ENCODE data around the gene BICC1.

The BICC1 gene

GRCh38 chr10:58608826-58609531 is 96.3 kb downstream of the BICC1 start:
- DNase-seq, result no peak

DNA sequence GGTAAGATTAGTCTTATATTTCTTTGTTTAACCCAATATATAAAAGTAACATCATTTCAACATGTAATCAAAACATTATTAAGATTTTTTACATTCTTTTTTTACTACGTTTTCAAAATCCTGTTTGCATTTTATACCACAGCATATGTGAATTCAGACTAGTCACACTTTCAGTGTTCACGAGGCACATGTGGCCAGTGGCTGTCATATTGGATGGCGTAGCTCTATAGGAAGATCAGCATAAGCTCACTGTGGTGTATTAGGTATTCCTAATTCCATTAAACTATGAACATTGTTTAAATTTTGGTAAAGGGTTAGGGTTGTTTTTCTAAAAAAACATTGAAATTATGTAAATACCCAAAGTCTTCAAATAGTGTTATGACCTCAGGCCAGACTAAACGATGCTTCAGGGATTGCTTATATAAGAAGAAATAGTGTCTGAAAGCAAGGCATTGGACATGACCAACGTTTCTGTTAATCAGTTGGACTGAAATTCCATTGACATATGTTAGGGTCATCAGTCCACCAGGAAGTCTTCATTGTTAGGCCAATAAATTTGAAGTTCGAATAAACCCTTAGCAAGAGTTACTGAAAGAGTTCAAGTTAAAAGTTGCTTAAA is 97.0 kb downstream of the BICC1 start:
- no peak for DNase-seq

- no peak for DNase-seq
Measured at GRCh38 chr10:58615237-58615935, 102.7 kb downstream of the BICC1 start.

- DNase-seq, result no peak
Measured at GRCh38 chr10:58618158-58618676, 105.5 kb downstream of the BICC1 start.

DNA sequence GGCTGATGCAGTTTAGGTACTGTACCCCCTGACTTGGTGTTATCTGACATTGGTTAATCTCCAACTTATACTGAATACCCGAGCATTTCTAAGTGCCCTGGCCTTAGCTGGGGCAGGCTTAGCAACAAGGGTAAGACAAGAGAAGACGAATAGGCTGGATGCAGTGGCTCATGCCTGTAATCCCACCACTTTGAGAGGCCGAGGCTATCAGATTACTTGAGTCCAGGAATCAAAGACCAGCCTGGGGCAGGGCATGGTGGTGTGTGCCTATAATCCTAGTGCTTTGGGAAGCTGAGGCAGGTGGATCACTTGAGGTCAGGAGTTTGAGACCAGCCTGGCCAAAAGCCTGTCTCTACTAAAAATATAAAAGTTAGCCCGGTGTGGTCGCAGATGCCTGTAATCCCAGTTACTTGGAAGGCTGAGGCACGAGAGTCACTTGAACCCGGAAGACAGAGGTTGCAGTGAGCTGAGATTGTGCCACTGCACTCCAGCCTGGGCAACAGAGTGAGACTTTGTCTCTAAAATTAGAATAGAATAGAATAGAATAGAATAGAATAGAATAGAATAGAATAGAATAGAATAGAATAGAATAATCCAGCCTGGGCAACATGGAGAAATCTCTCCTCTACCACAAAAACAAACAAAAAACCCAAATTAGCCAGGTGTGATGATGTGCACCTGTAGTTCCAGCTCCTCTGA is 108.9 kb downstream of the BICC1 start:
- no peak for DNase-seq

DNA sequence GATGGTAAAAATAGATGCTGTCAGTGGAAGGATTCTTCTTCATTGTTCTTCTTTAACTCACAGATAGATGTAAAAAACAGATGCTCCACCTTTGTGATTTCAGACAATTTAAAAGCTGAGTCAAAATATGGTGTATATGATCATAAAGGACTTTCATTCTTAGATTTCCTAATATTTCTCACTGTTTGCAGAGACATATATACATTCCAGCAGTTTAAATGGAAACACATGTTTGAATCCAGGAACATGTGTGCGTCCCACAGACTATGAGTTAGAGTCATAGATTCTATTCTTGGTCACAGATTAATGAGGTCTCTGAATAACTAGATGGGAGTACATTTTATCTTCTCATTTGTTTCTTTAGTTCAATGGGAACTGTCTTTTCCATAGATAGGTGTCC is 109.6 kb downstream of the BICC1 start:
- DNase-seq, result no peak

DNA sequence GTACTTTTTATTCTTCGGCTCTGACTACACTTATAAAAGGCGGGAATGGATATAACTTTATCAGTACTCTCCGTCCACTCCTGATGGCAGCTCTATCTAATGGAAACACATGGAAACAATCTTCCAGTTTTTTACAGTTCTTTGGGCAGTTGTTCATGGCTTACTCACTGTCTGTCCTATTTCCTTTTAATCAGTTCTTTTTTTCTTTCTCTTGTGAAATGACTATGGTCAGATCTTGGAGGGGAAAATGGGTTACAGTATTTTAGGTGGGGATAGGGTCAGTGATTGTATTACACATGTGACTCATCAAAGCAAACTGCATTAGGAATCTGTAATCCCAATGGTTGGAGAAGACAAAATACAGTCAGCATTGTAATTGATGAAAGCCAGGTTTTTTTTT is 112.4 kb downstream of the BICC1 start:
- no peak for DNase-seq

- peak; percentile 8 for DNase-seq
Measured at GRCh38 chr10:58627392-58627791, 114.7 kb downstream of the BICC1 start.

DNA sequence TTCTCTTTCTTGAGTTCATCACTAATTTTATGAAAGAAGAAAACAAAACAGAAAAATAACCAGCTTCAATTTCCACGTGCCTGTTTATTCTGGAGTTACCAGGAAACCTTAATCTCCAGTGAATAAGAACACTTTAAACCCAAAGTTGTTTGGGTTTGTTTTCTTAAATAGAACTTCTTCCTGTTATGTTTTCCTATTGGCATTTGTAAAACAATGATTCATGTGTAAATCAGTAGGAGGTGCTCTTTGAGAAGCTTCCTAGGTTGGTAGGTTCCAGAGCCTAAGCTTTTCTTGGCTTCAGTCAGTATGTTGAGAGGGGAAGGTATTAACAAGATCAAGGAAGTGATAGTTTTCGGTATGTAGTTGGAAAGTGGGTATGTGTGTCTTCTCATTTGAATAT is 119.0 kb downstream of the BICC1 start:
- DNase-seq, result no peak

DNA sequence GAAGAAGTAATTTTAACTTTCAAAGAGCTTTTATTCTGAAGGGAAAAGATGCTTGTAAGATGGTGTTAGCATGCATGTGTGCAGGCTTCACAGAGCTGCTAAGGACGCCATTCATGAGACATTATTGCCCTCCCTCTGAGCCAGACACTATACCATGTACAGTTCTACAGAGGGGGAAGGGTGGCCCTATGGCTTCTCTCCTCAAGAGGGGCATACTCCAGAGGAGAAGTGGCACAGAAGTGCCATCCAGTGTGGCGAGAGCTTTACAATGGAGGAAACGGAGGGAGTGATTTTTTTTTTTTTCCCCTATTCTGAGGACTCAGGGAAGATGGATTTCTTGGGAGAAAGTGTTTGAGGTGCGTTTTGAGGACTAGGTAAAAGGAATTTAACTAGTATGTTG is 119.5 kb downstream of the BICC1 start:
- no peak for DNase-seq

- no peak for DNase-seq
Measured at GRCh38 chr10:58637352-58637751, 124.7 kb downstream of the BICC1 start.

DNA sequence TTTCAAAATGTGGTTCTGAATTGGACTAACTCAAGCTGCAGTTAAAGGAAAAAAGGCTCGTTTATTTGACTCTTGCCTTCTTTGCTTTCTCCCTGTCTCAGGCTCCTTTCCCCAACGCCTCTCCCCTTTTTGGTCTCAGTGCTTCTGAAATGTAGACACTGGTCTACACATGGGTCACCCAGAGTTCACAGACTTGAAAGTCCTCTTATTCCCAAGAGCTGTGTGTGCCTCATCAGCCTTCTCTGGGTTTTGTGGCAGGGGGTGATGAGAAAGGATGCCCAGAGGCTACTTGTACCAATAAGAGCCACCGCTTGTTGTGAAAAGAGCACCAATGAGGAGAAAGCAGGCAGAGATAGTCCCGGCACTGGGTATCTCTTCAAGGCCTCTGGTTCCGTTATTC is 125.7 kb downstream of the BICC1 start:
- DNase-seq, result no peak

GRCh38 chr10:58641095-58641531 is 128.4 kb downstream of the BICC1 start:
- DNase-seq, result peak; percentile 20

DNA sequence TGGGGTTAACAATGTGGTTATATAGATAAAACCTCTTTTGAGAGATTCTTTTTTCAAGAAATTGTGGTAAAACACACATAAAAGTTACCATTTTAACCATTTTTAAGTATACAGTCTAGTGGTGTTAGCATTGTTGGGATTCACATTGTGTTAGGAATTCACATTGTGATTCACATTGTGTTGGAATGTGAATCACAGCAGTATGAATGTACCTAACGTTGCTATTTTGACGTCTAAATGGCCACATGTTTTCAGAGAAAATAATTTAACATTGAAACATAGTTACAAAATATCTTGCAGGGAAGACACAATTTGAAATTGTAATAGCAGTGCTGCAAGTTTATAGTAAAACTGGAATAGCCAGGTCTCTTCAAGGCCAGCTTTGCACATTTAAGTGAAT is 129.0 kb downstream of the BICC1 start:
- DNase-seq, result no peak

DNA sequence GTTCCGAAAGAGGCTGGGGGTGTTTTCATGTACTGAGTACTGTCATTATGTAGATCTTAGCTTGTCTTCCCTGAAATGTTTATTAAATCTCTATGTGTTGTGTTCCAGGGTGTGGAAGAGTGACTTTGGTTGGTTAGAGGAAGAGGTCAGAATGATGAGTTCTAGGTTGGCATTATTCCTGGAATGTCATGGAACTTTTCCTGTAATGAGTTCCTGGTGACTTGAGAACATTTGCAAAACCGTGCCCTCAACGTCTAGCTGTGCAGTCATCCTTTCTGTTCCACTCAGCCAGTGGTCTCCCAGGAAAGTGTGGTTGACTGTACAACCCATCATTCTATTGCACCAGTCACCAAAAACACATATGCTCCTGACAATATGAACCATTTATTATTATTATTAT is 129.6 kb downstream of the BICC1 start:
- DNase-seq, result no peak

GRCh38 chr10:58642916-58643428 is 130.3 kb downstream of the BICC1 start:
- DNase-seq, result no peak

DNA sequence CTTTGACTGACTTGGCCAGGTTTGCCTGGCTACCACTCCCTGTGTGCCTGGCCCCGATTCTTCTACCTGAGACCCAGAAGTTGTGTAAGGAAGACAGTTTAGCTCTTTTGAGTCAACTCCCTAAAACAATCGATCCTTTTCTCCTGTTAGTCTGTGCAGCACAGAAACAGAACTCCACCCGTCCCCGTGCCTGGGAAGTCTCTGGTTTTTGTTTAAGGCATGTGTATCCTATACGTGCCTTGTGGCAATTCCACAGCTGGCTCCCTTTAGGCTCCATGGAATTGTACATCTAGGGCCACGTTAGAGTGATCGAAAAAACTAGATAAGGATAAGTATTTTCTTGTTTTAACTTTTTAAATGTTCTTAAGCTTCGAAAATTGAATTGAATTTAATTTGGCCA is 131.6 kb downstream of the BICC1 start:
- DNase-seq, result no peak

GRCh38 chr10:58645416-58646146 is 132.9 kb downstream of the BICC1 start:
- DNase-seq, result no peak

DNA sequence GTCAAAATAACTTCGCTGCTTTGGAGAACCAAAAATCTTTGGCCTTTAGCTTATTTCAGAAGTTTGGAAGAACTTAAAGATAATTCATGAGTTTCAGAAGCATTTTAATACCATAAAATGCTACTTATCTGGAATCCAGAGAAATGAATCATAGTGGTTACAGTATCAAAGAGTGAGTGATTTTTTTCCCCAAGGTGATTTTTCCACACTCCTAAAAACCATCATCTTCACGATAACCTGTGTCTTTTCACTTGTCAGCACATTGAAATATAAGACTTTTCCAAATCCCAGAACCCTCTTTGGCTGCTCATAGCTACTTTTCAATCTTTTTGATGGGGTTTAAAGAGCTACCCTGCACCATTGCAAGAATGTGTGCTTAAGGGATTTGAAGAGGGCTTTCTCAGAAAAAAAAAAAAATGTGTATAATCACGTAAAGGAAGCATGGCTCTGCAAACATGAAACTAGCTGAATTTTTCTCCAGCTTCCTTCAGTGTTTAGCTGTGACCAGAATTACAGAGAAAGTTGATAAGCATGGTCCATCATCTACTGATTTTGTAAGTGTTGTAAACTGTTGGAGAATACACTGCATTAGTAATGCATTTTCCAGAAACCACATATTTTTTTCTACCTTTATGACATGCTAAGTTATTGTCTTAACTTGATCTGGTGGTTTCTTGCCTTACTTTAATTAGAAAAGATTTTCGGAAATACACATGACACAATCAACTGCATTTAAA is 134.9 kb downstream of the BICC1 start:
- no peak for DNase-seq

DNA sequence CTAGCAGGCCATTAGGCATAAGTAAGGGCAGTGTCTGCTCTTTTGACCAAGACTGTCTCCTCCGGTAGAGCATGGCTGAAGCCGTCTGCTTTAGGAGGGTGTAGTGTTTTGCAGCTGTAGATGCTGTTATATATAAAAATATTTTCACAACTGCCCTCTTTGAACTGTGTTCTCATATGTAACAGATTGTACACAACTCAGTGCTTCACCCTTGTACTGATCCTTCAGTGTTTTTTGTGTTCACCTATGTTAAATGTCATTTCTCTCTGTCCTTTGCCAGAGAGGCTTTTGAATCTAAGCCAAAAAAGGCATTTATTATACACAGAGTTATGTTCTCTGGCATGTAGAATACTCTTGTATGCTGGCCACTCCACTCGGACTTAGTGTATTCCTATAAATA is 135.5 kb downstream of the BICC1 start:
- DNase-seq, result no peak

DNA sequence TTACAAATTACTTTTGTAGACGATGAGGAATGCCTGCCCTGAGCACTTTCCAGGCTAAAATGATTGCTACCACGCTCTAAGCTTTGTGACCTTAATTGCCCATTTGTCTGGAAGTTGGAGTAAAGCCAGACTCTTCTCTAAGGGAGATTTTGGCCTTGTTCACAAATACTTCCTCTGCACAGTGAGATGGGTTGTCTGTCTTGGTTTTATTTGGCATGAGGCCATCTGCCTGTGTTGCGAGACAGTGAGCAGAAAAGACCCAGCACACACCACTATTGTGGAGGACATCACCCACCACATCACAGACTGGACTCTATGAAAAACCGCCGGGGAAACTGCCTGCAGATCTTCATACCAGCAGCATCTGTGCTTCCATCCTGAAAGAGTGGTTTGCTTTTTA is 138.4 kb downstream of the BICC1 start:
- peak; percentile 10 for DNase-seq

- no peak for DNase-seq
Measured at GRCh38 chr10:58651742-58652141, 139.1 kb downstream of the BICC1 start.

All from hematopoietic multipotent progenitor cell treated with erythropoietin and hydrocortisone succinate and interleukin-3 and kit ligand, for 6 days (in vitro differentiated cells).